Subcutaneous adipose tissue (tissue), 4 donors: Measurements from ENCODE around the gene CELF6. TPM values are rescaled to one million over a fixed set of nuclear protein-coding genes. Genes with fewer than 3 reads are reported as not detected.

Experiments
- CTCF ChIP-seq: fragments of 450-650 bp; IDR thresholded peaks from one replicate; pipeline ENCODE4 v1.5.1; 2016; ENCODE audit warnings: low read depth, mild to moderate bottlenecking, control low read depth, antibody characterized with exemption, moderate library complexity
- total RNA-seq, 4 donors: library from RNA; depleted of rRNA; stranded (reverse); fragments of >200 nt; gene quantifications; one replicate each; pipeline ENCODE4 v1.1.0, GENCODE V29; 2016

Gene CELF6
- total RNA-seq, 4 donors from 2014 or later: 0.49 to 3.2 (median 2.2) TPM

GRCh38 chr15:72281713-72282112, 38.2 kb downstream of the CELF6 start:
- TF ChIP-seq CTCF: no peak

GRCh38 chr15:72280751-72281150, 39.2 kb downstream of the CELF6 start:
- no peak for TF ChIP-seq CTCF

GRCh38 chr15:72278737-72279136, 41.2 kb downstream of the CELF6 start:
- no peak for TF ChIP-seq CTCF

GRCh38 chr15:72276326-72276700, 43.6 kb downstream of the CELF6 start:
- no peak for TF ChIP-seq CTCF

- TF ChIP-seq CTCF: no peak
Observed at GRCh38 chr15:72272997-72273352, 47.0 kb downstream of the CELF6 start.

GRCh38 chr15:72272213-72272996, 47.6 kb downstream of the CELF6 start, which contains the start of gene PARP6:
TSS of gene PARP6 (minus strand) at chr15:72272554. CDS start at chr15:72267477, 5,077 bp downstream.
- no peak for TF ChIP-seq CTCF

GRCh38 chr15:72271895-72272212, 48.1 kb downstream of the CELF6 start:
- TF ChIP-seq CTCF: no peak
